A549 (cell line): ENCODE measurements around the gene TPST1. TPM values are rescaled to one million over a fixed set of nuclear protein-coding genes. Genes with fewer than 3 reads are reported as not detected.
A peak's percentile ranks its signal among the peaks of the same experiment; 100 is the strongest.

Source experiments
- ATAC-seq, 2 experiments: fragments of 200-7000 bp in 1 of 2; fragments of >200 bp in 1 of 2; cut with Nextera tagmentation in 1 of 2; cut with Tn5 transposase in 1 of 2; 3 replicates each; pipeline versions ENCODE4 v1.8.0 to v1.9.1; 2018 to 2020; ENCODE audit warnings: mild to moderate bottlenecking in 1 of 2, moderate library complexity in 1 of 2
- CTCF ChIA-PET: fragments of 300-600 bp; sonication (Branson Sonifier 250); formaldehyde crosslinking; extraction: SDS; loops from one replicate; lab custom pipeline; 2021; ENCODE audit warnings: antibody characterized with exemption, inconsistent platforms; lab: Yijun Ruan, JAX
- POLR2A ChIA-PET: fragments of 350-600 bp; formaldehyde crosslinking; extraction: SDS; loops from one replicate; lab custom pipeline; 2021; ENCODE audit warnings: antibody characterized with exemption, inconsistent platforms; lab: Yijun Ruan, JAX
- DNase-seq, 2 experiments: peaks; one replicate each; pipeline versions ENCODE4 v3.0.0 to v3.0.0-alpha.2; 2011 to 2016; ENCODE audit warnings: low read depth in 1 of 2, low spot score in 1 of 2
- FAIRE-seq: peaks from 2 replicates; lab custom pipeline; 2011; peaks lifted over from hg19 to GRCh38; lab: Jason Lieb, UNC
- H3K27ac ChIP-seq, 2 experiments: fragments of >200 bp; sonication (Bioruptor Twin); formaldehyde crosslinking; 3 replicates each; pipeline ENCODE4 v1.5.1; 2016 to 2017
- H3K4me1 ChIP-seq: fragments of >200 bp; sonication (Bioruptor Twin); formaldehyde crosslinking; 3 replicates; pipeline ENCODE4 v1.6.1; 2016
- H3K4me2 ChIP-seq: fragments of >200 bp; sonication (Bioruptor Twin); formaldehyde crosslinking; 3 replicates; pipeline ENCODE4 v1.6.1; 2016
- H3K4me3 ChIP-seq: fragments of >200 bp; sonication (Bioruptor Twin); formaldehyde crosslinking; 3 replicates; pipeline ENCODE4 v1.5.1; 2016
- H3K9me3 ChIP-seq: fragments of >200 bp; sonication (Bioruptor Twin); formaldehyde crosslinking; 3 replicates; pipeline ENCODE4 v1.6.1; 2016
- EP300 ChIP-seq, 2 experiments: fragments of >200 bp; sonication (Bioruptor Twin); formaldehyde crosslinking; IDR thresholded peaks; 2 replicates in 1 of 2; 3 replicates in 1 of 2; pipeline ENCODE4 v1.6.1; 2016 to 2017
- FOSB ChIP-seq: fragments of 250-450 bp; sonication (Bioruptor Pico); IDR thresholded peaks from 2 replicates; pipeline ENCODE4 v1.5.0; 2020; ENCODE audit warnings: mild to moderate bottlenecking, moderate library complexity
- FOXS1 ChIP-seq: fragments of 250-450 bp; sonication (Bioruptor Pico); IDR thresholded peaks from 2 replicates; pipeline ENCODE4 v1.5.0; 2020; ENCODE audit warnings: mild to moderate bottlenecking, moderate library complexity
- GATA3 ChIP-seq: IDR thresholded peaks from 2 replicates; pipeline ENCODE4 v1.6.1; 2012; ENCODE audit warnings: borderline replicate concordance
- HES2 ChIP-seq: fragments of >200 bp; sonication (Bioruptor Twin); formaldehyde crosslinking; IDR thresholded peaks from 2 replicates; pipeline ENCODE4 v1.6.1; 2016
- HEYL ChIP-seq: fragments of 250-450 bp; sonication (Bioruptor Pico); IDR thresholded peaks from 2 replicates; pipeline ENCODE4 v1.8.0; 2021; ENCODE audit warnings: mild to moderate bottlenecking, moderate library complexity
- HMGXB4 ChIP-seq: fragments of 250-450 bp; sonication (Bioruptor Pico); IDR thresholded peaks from 2 replicates; pipeline ENCODE4 v1.5.0; 2021; ENCODE audit warnings: mild to moderate bottlenecking, moderate library complexity, borderline replicate concordance
- HOXB5 ChIP-seq: fragments of 250-450 bp; sonication (Bioruptor Pico); IDR thresholded peaks from 2 replicates; pipeline ENCODE4 v1.5.0; 2020; ENCODE audit warnings: mild to moderate bottlenecking, moderate library complexity
- MAFK ChIP-seq: fragments of 450-650 bp; IDR thresholded peaks from 2 replicates; pipeline ENCODE4 v1.6.1; 2014; ENCODE audit not compliant: partially characterized antibody
- MAX ChIP-seq: IDR thresholded peaks from 2 replicates; pipeline ENCODE4 v1.6.1; 2012
- NR3C1 ChIP-seq: fragments of >200 bp; sonication (Bioruptor Twin); formaldehyde crosslinking; IDR thresholded peaks from 3 replicates; pipeline ENCODE4 v1.6.1; 2017
- RAD21 ChIP-seq, 2 experiments: fragments of >200 bp in 1 of 2; sonication (Bioruptor Twin) in 1 of 2; formaldehyde crosslinking in 1 of 2; IDR thresholded peaks in 1 of 2; conservative IDR thresholded peaks in 1 of 2; 2 replicates in 1 of 2; 3 replicates in 1 of 2; pipeline ENCODE4 v1.6.1; 2012 to 2018; ENCODE audit warnings: inconsistent platforms in 1 of 2
- TFCP2L1 ChIP-seq: fragments of 250-450 bp; sonication (Bioruptor Pico); IDR thresholded peaks from 2 replicates; pipeline ENCODE4 v1.5.0; 2021; ENCODE audit warnings: mild to moderate bottlenecking
- ZFP36 ChIP-seq: fragments of 450-650 bp; IDR thresholded peaks from 2 replicates; pipeline ENCODE4 v1.6.1; 2014; ENCODE audit warnings: borderline replicate concordance; ENCODE audit not compliant: partially characterized antibody
- ZNF302 ChIP-seq: fragments of 250-450 bp; sonication (Bioruptor Pico); IDR thresholded peaks from 2 replicates; pipeline ENCODE4 v1.9.0; 2021; ENCODE audit warnings: inconsistent platforms, mild to moderate bottlenecking, moderate library complexity
- ZSCAN20 ChIP-seq: fragments of 250-450 bp; sonication (Bioruptor Pico); IDR thresholded peaks from 2 replicates; pipeline ENCODE4 v1.8.0; 2022; ENCODE audit warnings: mild to moderate bottlenecking, moderate library complexity
- WGBS: methylation state at CpG from one replicate; pipeline ENCODE4 v1.1.6; 2017; ENCODE audit errors: missing lambda C conversion rate; 5-methylcytosine and 5-hydroxymethylcytosine counted together
- polyA plus RNA-seq, 4 experiments: library from polyadenylated mRNA; depleted of rRNA in 3 of 4; stranded (reverse); fragments of >200 nt; fragmentation: RNase III in 1 of 4; extraction: RNeasy Plus Mini Kit Qiagen cat#74134 plus additional on column Dnase treatment in 1 of 4; gene quantifications; 2 replicates in 3 of 4; 3 replicates in 1 of 4; pipeline ENCODE4 v1.2.3, GENCODE V29; 2011 to 2017
- TF ChIP-seq, protein P1 (sequence below): fragments of 150-350 bp; IDR thresholded peaks from 2 replicates; pipeline ENCODE4 v1.6.1; 2014; ENCODE audit warnings: low read depth, mild to moderate bottlenecking, low read length
- TF ChIP-seq, protein P2 (sequence below): fragments of >200 bp; sonication (Bioruptor Twin); formaldehyde crosslinking; IDR thresholded peaks from 3 replicates; pipeline ENCODE4 v1.5.1; 2016

The TPST1 gene
- polyA plus RNA-seq, 2 of the 4 experiments (the other 2 are of a cell fraction): 14.6 to 20.4 TPM

GRCh38 chr7:66157060-66157459 lies 48.1 kb upstream of the TPST1 start:
- H3K9me3 ChIP-seq: no peaks in the 10 kb centered on the region
- 84% methylated on average over 3 of the region's 3 CpGs for WGBS
- H3K4me2 ChIP-seq: no peak overlapping the region
- ATAC-seq: no peak; a peak in 1 of 6 replicates
- ChIA-PET CTCF (interaction anchor here (1.2 kb wide), 1 partner anchor 126 kb away, joined by 4 read pairs; no protein-coding TSS in a partner anchor), POLR2A (no interaction called here)
- no peak for DNase-seq
- no peak overlapping the region for H3K4me3 ChIP-seq
- H3K27ac ChIP-seq: no peak overlapping the region
- H3K4me1 ChIP-seq: no peaks in the 10 kb centered on the region
- no peak for FAIRE-seq
- TF ChIP-seq, protein P1, sequence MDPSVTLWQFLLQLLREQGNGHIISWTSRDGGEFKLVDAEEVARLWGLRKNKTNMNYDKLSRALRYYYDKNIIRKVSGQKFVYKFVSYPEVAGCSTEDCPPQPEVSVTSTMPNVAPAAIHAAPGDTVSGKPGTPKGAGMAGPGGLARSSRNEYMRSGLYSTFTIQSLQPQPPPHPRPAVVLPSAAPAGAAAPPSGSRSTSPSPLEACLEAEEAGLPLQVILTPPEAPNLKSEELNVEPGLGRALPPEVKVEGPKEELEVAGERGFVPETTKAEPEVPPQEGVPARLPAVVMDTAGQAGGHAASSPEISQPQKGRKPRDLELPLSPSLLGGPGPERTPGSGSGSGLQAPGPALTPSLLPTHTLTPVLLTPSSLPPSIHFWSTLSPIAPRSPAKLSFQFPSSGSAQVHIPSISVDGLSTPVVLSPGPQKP: no peak
- TF ChIP-seq NR3C1 (no peak), GATA3 (no peak), MAFK (peak; percentile 86), EP300 (IDR thresholded peaks at IDR 0.05) (no peak)

DNA sequence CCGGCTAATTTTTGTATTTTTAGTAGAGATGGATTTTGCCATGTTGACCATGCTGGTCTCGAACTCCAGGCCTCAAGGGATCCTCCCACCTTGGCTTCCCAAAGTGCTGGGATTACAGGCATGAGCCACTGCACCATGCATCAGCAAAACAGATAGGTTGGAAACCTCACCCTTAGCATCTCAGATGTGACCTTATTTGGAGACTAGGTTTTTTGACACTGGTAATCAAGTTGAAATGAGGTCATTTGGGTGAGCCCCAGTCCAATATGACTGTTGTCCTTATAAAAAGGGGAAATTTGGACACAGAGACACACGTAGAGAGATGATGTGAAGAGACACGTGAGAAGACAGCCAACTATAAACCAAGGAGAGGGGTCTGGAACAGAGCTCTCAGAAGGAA lies 42.5 kb upstream of the TPST1 start:
- ATAC-seq: no peak
- Histone ChIP-seq H3K4me1 (peaks cover under 1% of the 10 kb centered on the region), H3K4me2 (no peak overlapping the region), H3K9me3 (no peaks in the 10 kb centered on the region), H3K27ac (no peak overlapping the region), H3K4me3 (no peak overlapping the region)
- ChIA-PET CTCF (interaction anchor here (0.6 to 1.2 kb wide), 3 partner anchors 13 to 132 kb away, joined by 3 read pairs; no protein-coding TSS in a partner anchor), POLR2A (no interaction called here)
- TF ChIP-seq TFCP2L1 (CRISPR knock-in tag) (no peak), FOSB (no peak), HEYL (no peak), FOXS1 (CRISPR knock-in tag) (no peak), RAD21 (conservative IDR thresholded peaks at IDR 0.05 in 1 of 2, IDR thresholded peaks at IDR 0.05 in 1 of 2) (no peak), ZFP36 (no peak)
- FAIRE-seq: no peak
- 89% methylated on average over 4 of the region's 4 CpGs for WGBS
- no peak for DNase-seq

DNA sequence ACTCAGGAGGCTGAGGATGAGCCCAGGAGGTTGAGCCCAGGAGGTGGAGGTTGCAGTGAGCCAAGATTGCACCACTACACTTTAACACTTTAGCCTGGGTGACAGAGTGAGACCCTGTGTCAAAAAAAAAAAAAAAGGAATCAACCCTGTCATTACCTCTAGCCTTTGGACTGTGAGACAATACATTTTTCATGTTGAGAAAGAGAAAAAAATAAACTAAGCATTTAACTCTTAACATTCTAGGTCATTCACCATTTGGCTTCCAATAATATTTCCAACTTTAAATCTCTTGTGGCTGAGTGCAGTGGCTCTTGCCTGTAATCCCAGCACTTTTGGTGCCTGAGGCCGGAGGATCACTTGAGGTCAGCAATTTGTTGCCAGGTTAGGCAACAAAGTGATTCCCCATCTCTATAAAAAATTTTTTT lies 41.9 kb upstream of the TPST1 start:
- TF ChIP-seq HES2 (no peak), HOXB5 (CRISPR knock-in tag) (no peak), MAX (no peak), ZSCAN20 (CRISPR knock-in tag) (no peak), ZNF302 (CRISPR knock-in tag) (no peak), HMGXB4 (CRISPR knock-in tag) (no peak)
- TF ChIP-seq, protein P2, sequence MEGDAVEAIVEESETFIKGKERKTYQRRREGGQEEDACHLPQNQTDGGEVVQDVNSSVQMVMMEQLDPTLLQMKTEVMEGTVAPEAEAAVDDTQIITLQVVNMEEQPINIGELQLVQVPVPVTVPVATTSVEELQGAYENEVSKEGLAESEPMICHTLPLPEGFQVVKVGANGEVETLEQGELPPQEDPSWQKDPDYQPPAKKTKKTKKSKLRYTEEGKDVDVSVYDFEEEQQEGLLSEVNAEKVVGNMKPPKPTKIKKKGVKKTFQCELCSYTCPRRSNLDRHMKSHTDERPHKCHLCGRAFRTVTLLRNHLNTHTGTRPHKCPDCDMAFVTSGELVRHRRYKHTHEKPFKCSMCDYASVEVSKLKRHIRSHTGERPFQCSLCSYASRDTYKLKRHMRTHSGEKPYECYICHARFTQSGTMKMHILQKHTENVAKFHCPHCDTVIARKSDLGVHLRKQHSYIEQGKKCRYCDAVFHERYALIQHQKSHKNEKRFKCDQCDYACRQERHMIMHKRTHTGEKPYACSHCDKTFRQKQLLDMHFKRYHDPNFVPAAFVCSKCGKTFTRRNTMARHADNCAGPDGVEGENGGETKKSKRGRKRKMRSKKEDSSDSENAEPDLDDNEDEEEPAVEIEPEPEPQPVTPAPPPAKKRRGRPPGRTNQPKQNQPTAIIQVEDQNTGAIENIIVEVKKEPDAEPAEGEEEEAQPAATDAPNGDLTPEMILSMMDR: no peak
- H3K4me3 ChIP-seq: no peak overlapping the region
- H3K9me3 ChIP-seq: no peaks in the 10 kb centered on the region
- FAIRE-seq: no peak
- ATAC-seq: 0 out of 6 replicates have a peak, but pooled peaks of 1 of the 2 experiments have one; percentile 21
- POLR2A ChIA-PET: no interaction called here
- CTCF ChIA-PET: interaction anchor here (0.6 to 1.2 kb wide), 2 partner anchors 13 to 132 kb away, joined by 3 read pairs; no protein-coding TSS in a partner anchor
- peaks cover 7% of the 10 kb centered on the region for H3K4me1 ChIP-seq
- no peak overlapping the region for H3K27ac ChIP-seq
- no peak overlapping the region for H3K4me2 ChIP-seq
- no peak for DNase-seq
- WGBS: 95% methylated on average over 1 of the region's 1 CpG
